ENCODE measurements around the gene ESR1.

The ESR1 gene

DNA sequence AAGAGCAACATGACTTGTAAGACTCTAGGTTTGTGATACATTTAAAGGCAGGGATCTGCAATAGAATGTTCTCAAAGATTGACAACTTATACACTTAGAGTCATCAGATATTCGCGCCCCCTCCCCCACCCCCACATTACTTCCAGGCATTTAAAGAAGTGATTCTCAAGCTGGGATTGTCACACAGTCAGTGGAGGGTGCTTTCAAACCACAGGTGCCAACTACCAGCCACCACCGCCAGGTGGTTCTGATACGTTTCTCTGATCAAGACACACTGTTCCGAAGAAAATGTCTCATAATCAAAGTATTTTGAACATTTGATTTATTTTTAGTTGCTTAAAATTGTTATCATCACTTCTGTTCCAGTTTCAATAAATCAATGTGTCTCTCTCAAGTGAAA lies 357.5 kb downstream of the ESR1 start:
- no peak overlapping the region for H2AFZ ChIP-seq (ENCODE audit: low read depth)
- TF ChIP-seq, protein P1, sequence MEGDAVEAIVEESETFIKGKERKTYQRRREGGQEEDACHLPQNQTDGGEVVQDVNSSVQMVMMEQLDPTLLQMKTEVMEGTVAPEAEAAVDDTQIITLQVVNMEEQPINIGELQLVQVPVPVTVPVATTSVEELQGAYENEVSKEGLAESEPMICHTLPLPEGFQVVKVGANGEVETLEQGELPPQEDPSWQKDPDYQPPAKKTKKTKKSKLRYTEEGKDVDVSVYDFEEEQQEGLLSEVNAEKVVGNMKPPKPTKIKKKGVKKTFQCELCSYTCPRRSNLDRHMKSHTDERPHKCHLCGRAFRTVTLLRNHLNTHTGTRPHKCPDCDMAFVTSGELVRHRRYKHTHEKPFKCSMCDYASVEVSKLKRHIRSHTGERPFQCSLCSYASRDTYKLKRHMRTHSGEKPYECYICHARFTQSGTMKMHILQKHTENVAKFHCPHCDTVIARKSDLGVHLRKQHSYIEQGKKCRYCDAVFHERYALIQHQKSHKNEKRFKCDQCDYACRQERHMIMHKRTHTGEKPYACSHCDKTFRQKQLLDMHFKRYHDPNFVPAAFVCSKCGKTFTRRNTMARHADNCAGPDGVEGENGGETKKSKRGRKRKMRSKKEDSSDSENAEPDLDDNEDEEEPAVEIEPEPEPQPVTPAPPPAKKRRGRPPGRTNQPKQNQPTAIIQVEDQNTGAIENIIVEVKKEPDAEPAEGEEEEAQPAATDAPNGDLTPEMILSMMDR (conservative IDR thresholded peaks at IDR 0.05; ENCODE audit: low read depth, low read length): no peak
- H3K4me2 ChIP-seq: no peak overlapping the region
- no peaks in the 10 kb centered on the region for H3K79me2 ChIP-seq (ENCODE audit: insufficient read depth, low read depth)
- no peak overlapping the region for H3K4me3 ChIP-seq (IDR thresholded peaks at IDR 0.05; ENCODE audit: insufficient read depth, low read depth, low read length)
- H3K36me3 ChIP-seq (ENCODE audit: insufficient read depth): no peaks in the 10 kb centered on the region
- H4K20me1 ChIP-seq (ENCODE audit: insufficient read depth): no peaks in the 10 kb centered on the region
- no peak overlapping the region for H3K9ac ChIP-seq
- no peak overlapping the region for H3K27ac ChIP-seq
- H3K4me1 ChIP-seq (ENCODE audit: low read depth, poor library complexity, severe bottlenecking): peaks cover 19% of the 10 kb centered on the region
- H3K27me3 ChIP-seq (ENCODE audit: insufficient read depth, low read depth): no peaks in the 10 kb centered on the region

DNA sequence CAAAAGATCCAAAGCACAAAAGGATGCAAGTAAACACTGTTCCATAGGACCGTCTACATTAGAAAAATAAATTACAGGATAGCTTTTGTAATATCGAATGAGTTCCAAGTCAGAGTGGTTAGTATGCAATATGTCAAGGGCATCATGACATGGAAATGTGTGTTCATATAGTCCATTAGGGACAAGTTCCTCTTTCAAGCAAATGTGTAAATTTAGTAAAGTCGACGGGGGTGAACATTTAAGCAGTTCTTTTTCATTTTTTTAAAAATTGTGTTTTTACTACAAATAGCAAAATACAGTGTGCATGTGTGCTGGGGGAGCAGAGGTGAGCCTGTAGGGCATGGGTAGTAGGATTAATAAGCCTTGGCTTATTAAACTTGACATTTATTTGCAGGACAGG lies 359.0 kb downstream of the ESR1 start:
- H3K36me3 ChIP-seq (ENCODE audit: insufficient read depth): no peaks in the 10 kb centered on the region

DNA sequence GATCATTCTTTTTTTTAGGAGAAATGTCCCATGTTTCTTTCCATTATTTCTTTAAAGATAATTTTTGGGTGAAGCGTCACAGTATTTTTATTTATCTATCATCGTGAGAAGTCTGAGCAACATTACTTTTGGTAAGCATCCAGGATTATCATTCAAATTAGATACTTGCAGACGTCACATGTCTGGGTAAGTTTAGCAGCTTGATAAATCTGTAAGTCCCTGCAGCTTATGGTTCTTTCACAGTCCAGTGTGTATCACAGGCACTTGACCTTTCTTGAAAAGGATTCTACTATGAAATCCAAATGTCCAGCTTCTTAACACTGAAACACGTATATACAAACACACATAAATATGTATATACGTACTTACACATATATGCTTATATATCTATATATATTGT lies 359.4 kb downstream of the ESR1 start:
- Histone ChIP-seq H3K4me2 (no peak overlapping the region), H3K4me3 (IDR thresholded peaks at IDR 0.05; ENCODE audit: insufficient read depth, low read depth, low read length) (no peak overlapping the region), H3K27ac (no peak overlapping the region), H3K27me3 (ENCODE audit: insufficient read depth, low read depth) (no peaks in the 10 kb centered on the region), H4K20me1 (ENCODE audit: insufficient read depth) (no peaks in the 10 kb centered on the region), H3K36me3 (ENCODE audit: insufficient read depth) (no peaks in the 10 kb centered on the region), H3K4me1 (ENCODE audit: low read depth, poor library complexity, severe bottlenecking) (peaks cover under 1% of the 10 kb centered on the region), H3K79me2 (ENCODE audit: insufficient read depth, low read depth) (no peaks in the 10 kb centered on the region), H3K9ac (no peak overlapping the region), H2AFZ (ENCODE audit: low read depth) (no peak overlapping the region)
- TF ChIP-seq, protein P1 (conservative IDR thresholded peaks at IDR 0.05; ENCODE audit: low read depth, low read length): no peak

More for the DNA sequence above, 359.0 kb downstream of the ESR1 start:
- H3K27me3 ChIP-seq (ENCODE audit: insufficient read depth, low read depth): no peaks in the 10 kb centered on the region
- no peak overlapping the region for H3K4me3 ChIP-seq (IDR thresholded peaks at IDR 0.05; ENCODE audit: insufficient read depth, low read depth, low read length)
- H4K20me1 ChIP-seq (ENCODE audit: insufficient read depth): no peaks in the 10 kb centered on the region
- H3K4me1 ChIP-seq (ENCODE audit: low read depth, poor library complexity, severe bottlenecking): peaks cover 5% of the 10 kb centered on the region
- H3K9ac ChIP-seq: no peak overlapping the region
- H3K4me2 ChIP-seq: no peak overlapping the region
- no peaks in the 10 kb centered on the region for H3K79me2 ChIP-seq (ENCODE audit: insufficient read depth, low read depth)
- TF ChIP-seq, protein P1 (conservative IDR thresholded peaks at IDR 0.05; ENCODE audit: low read depth, low read length): no peak
- H3K27ac ChIP-seq: no peak overlapping the region
- H2AFZ ChIP-seq (ENCODE audit: low read depth): no peak overlapping the region

DNA sequence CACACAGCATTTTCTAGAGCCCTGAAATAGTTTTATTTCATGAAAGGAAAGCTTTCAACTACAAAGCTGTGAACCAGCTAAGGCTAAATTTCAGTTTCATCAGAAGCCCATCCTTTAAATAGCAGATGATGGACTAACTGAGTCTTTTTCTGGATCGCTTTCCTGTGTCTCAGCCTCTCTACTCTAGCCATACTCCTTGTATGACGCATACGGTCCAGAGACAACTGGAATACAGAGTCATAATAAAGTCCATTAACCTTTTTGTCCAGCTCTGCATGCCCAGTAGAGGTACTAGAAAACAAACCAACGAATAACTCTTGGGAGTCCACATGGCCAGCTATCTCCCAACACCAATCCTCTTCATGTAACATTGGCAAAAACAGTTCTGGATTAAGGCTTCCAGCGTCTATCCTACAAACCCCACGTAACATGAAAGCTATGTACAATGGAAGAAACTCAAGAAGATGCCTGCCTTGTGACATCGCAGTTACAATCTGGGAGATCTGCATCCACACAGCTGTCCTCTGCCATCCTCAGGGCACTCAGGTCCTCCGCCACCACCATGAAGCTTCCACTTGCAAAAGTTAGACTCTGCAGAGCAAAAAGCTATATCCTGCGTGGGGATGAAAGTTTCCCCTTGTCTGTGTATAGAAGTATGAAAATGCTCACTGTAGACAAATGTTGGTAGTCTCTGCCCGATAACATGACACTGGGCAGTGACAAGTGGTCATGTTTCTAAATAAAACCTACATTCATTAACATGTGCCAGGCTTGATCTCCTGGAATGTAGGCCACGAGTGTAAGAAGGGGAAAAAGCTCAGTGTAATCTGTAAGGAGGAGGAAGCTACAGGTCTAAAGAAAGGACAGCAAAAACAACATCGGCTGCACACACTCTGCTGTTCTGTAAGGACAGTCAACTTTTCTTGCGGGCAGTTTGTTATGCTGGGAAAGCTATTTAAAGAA lies 360.4 kb downstream of the ESR1 start:
- H3K27me3 ChIP-seq (ENCODE audit: insufficient read depth, low read depth): no peaks in the 10 kb centered on the region
- no peak overlapping the region for H3K4me2 ChIP-seq
- H3K36me3 ChIP-seq (ENCODE audit: insufficient read depth): no peaks in the 10 kb centered on the region
- H2AFZ ChIP-seq (ENCODE audit: low read depth): no peak overlapping the region
- TF ChIP-seq, protein P1 (conservative IDR thresholded peaks at IDR 0.05; ENCODE audit: low read depth, low read length): no peak
- H4K20me1 ChIP-seq (ENCODE audit: insufficient read depth): no peaks in the 10 kb centered on the region
- no peaks in the 10 kb centered on the region for H3K79me2 ChIP-seq (ENCODE audit: insufficient read depth, low read depth)
- H3K9ac ChIP-seq: no peak overlapping the region
- no peaks in the 10 kb centered on the region for H3K4me1 ChIP-seq (ENCODE audit: low read depth, poor library complexity, severe bottlenecking)
- no peak overlapping the region for H3K27ac ChIP-seq
- no peak overlapping the region for H3K4me3 ChIP-seq (IDR thresholded peaks at IDR 0.05; ENCODE audit: insufficient read depth, low read depth, low read length)

Measured in KMS-11 (cell line).